ENCODE results near the gene EZR.

Gene EZR

GRCh38 chr6:158819213-158819976 is at the start of gene EZR:
Gene EZR (minus strand): TSS chr6:158819368. CDS start chr6:158818093, 1,275 bp downstream.
- peak; percentile 62 to 82 (median 63) for DNase-seq (ENCODE audit: low read depth in 2 of 3, low spot score in 1 of 3)

GRCh38 chr6:158868122-158868480 is 48.9 kb upstream of the EZR start:
- no peak for DNase-seq (ENCODE audit: low read depth in 2 of 3, low spot score in 1 of 3)

- DNase-seq (ENCODE audit: low read depth in 2 of 3, low spot score in 1 of 3): no peak
Observed at GRCh38 chr6:158867381-158868121, 48.4 kb upstream of the EZR start.

GRCh38 chr6:158865769-158866168 is 46.6 kb upstream of the EZR start:
- no peak for DNase-seq (ENCODE audit: low read depth in 2 of 3, low spot score in 1 of 3)

GRCh38 chr6:158863646-158864045 is 44.5 kb upstream of the EZR start:
- no peak for DNase-seq (ENCODE audit: low read depth in 2 of 3, low spot score in 1 of 3)

GRCh38 chr6:158861686-158862381 is 42.7 kb upstream of the EZR start:
- no peak for DNase-seq (ENCODE audit: low read depth in 2 of 3, low spot score in 1 of 3)

GRCh38 chr6:158860279-158860865 is 41.2 kb upstream of the EZR start:
- DNase-seq (ENCODE audit: low read depth in 2 of 3, low spot score in 1 of 3): no peak

- DNase-seq (ENCODE audit: low read depth in 2 of 3, low spot score in 1 of 3): no peak
Observed at GRCh38 chr6:158856261-158856660, 37.1 kb upstream of the EZR start.

GRCh38 chr6:158854214-158855101 is 35.3 kb upstream of the EZR start:
- DNase-seq (ENCODE audit: low read depth in 2 of 3, low spot score in 1 of 3): no peak

- no peak for DNase-seq (ENCODE audit: low read depth in 2 of 3, low spot score in 1 of 3)
Observed at GRCh38 chr6:158853880-158854213, 34.7 kb upstream of the EZR start.

- peak; percentile 78 to 81 (median 81) for DNase-seq (ENCODE audit: low read depth in 2 of 3, low spot score in 1 of 3)
Observed at GRCh38 chr6:158853072-158853879, 34.1 kb upstream of the EZR start.

GRCh38 chr6:158852312-158853071 is 33.3 kb upstream of the EZR start:
- DNase-seq (ENCODE audit: low read depth in 2 of 3, low spot score in 1 of 3): no peak

GRCh38 chr6:158850807-158851115 is 31.6 kb upstream of the EZR start:
- no peak for DNase-seq (ENCODE audit: low read depth in 2 of 3, low spot score in 1 of 3)

- DNase-seq (ENCODE audit: low read depth in 2 of 3, low spot score in 1 of 3): peak in 2 of 3 donors; percentile 19 to 28
Observed at GRCh38 chr6:158849899-158850806, 31.0 kb upstream of the EZR start.

GRCh38 chr6:158848490-158848895 is 29.3 kb upstream of the EZR start:
- DNase-seq (ENCODE audit: low read depth in 2 of 3, low spot score in 1 of 3): no peak

GRCh38 chr6:158847786-158848185 is 28.6 kb upstream of the EZR start:
- DNase-seq (ENCODE audit: low read depth in 2 of 3, low spot score in 1 of 3): no peak

- no peak for DNase-seq (ENCODE audit: low read depth in 2 of 3, low spot score in 1 of 3)
Observed at GRCh38 chr6:158847012-158847529, 27.9 kb upstream of the EZR start.

All from stimulated activated CD4-positive, alpha-beta T cell treated with anti-CD3 and anti-CD28 coated beads, Interleukin-12 subunit alpha, Interleukin-12 subunit beta, amount 100 ng/mL, for 48 hours (primary cell).